SJCRH30 (cell line): Measurements from ENCODE around the gene PAX8. TPM values are rescaled to one million over a fixed set of nuclear protein-coding genes. Genes with fewer than 3 reads are reported as not detected.

Experiments used
- DNase-seq, 2 experiments: peaks; one replicate each; pipeline ENCODE4 v3.0.0-alpha.2; 2015 to 2020
- H3K27ac ChIP-seq: fragments of 250-450 bp; sonication (Bioruptor Pico); 2 replicates; pipeline ENCODE4 v1.5.1; 2020; ENCODE audit warnings: mild to moderate bottlenecking, moderate library complexity
- H3K27me3 ChIP-seq: fragments of 250-450 bp; sonication (Bioruptor Pico); 2 replicates; pipeline ENCODE4 v1.5.1; 2020; ENCODE audit warnings: mild to moderate bottlenecking, moderate library complexity
- H3K36me3 ChIP-seq: fragments of 250-450 bp; sonication (Bioruptor Pico); 2 replicates; pipeline ENCODE4 v1.5.1; 2020; ENCODE audit warnings: mild to moderate bottlenecking, moderate library complexity
- H3K4me1 ChIP-seq: fragments of 250-450 bp; sonication (Bioruptor Pico); 2 replicates; pipeline ENCODE4 v1.5.1; 2020; ENCODE audit warnings: mild to moderate bottlenecking, moderate library complexity
- H3K4me3 ChIP-seq: fragments of 250-450 bp; sonication (Bioruptor Pico); 2 replicates; pipeline ENCODE4 v1.5.1; 2020; ENCODE audit warnings: mild to moderate bottlenecking, moderate library complexity
- H3K9me3 ChIP-seq: fragments of 250-450 bp; sonication (Bioruptor Pico); replicated peaks from 2 replicates; pipeline ENCODE4 v1.5.1; 2020; ENCODE audit warnings: mild to moderate bottlenecking, moderate library complexity
- total RNA-seq: library from RNA; depleted of rRNA; stranded (reverse); fragments of >200 nt; shearing (Covaris generic); gene quantifications from 2 replicates; pipeline ENCODE4 v1.2.3, GENCODE V29; 2014

Gene PAX8
- total RNA-seq, 1 experiment from 2014 or later, result 1.3 TPM

GRCh38 chr2:113281910-113282746, 3.4 kb upstream of the PAX8 start:
- Histone ChIP-seq H3K27me3 (no peaks in the 10 kb centered on the region), H3K4me3 (no peak overlapping the region), H3K36me3 (no peaks in the 10 kb centered on the region), H3K9me3 (no peaks in the 10 kb centered on the region), H3K4me1 (peaks cover 35% of the 10 kb centered on the region), H3K27ac (peak overlapping the region; percentile 84)
- no peak for DNase-seq

DNA sequence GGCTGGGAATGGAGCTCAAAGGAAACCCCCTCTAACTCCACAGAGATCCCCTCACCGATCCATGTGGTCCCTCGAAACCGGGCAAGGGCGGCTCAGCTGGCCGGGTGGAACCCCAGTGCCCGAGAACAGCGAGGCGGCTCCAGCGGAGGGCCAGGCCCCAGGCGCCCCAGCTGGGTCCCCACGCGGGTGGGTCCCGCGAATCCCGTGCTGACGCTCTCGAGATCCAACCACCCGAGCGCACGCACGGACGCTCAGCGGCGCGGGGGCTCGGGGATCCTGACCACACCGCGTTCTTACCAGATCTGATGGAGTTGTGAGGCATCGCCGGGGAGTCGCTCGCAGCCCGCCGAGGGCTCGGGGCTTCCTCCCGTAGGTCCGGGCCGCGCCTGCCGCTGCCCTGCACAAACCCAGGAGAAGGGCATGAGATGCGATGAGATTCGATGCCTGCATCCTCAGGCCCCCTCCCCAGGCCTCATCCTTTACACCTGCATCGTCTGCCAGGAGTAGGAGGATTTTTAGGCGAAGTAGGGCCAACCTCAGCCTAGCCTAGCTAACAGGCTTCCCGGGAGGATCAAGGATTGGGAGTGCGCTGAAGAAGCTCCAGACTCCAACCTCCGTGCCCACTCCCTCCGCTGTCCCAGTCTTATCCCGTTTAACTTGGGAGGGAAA, 514 bp downstream of the PAX8 start:
- no peak for DNase-seq
- Histone ChIP-seq H3K27me3 (no peaks in the 10 kb centered on the region), H3K4me3 (no peak overlapping the region), H3K27ac (no peak overlapping the region), H3K4me1 (peaks cover 17% of the 10 kb centered on the region), H3K36me3 (no peaks in the 10 kb centered on the region), H3K9me3 (no peaks in the 10 kb centered on the region)

DNA sequence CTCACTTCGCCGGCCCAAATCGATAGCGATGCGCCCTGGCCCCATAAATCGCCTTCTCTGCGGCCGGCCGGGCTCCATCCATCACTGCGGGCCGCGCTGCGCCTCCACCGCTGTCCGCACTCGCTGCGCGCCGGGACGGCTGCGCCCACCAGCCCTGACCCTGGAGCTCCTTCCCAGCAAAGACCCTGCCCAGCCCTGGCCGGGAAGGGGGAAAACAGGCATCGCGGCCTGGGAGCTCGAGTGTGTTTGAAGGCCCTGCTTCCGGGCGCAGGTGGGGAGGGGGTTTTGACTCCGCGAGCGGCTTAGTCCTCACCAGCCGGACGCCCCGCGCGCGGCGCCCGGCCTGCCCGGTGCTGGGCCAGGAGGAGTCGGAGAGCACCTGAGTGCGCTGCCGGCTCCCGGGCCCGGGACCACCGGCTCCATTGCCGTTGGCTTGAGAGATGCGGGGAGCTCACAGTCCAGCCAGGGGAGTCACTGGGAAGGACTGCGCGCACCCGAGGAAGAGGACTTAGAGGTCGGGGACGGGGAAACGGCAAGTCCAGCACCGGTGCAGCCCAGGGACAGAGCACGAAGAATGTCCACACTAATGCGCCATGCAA, 1.1 kb downstream of the PAX8 start:
- H3K4me1 ChIP-seq, result peaks cover 11% of the 10 kb centered on the region
- no peaks in the 10 kb centered on the region for H3K9me3 ChIP-seq
- no peaks in the 10 kb centered on the region for H3K36me3 ChIP-seq
- no peak for DNase-seq
- H3K27me3 ChIP-seq, result no peaks in the 10 kb centered on the region
- no peak overlapping the region for H3K27ac ChIP-seq
- H3K4me3 ChIP-seq, result no peak overlapping the region

DNA sequence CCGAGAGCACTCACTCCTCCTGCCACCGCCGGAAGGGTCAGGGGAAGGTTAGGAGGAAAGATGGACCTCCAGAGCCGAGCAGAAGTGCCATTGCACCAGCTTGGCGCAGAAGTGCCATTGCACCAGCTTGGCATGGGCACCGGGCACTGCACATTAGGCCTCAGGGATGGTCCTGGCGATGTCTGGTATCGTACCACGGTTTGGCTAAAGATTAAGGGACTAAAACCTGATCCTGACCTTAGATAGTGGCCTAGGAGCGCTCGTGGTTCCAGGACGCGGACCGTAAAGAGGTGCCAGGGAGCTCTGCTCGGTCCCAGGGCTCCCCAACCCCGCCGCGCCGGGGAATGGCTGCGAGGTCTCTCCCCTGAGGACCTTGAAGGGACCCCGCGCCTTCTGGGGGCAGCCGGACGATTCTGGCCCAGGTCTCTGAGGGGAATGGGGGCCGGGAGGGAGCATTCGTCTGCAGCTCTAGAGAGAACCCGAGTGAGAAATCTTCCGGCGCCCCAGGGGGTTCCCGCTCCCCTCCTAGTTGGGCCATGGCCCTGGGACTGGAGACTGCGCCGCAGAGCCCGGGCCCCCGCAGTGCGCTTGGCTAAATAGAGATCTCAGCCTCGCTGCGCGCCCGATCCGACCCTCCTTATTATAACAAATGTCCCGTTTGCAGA, 1.8 kb downstream of the PAX8 start:
- H3K9me3 ChIP-seq, result no peaks in the 10 kb centered on the region
- H3K4me1 ChIP-seq, result peaks cover 4% of the 10 kb centered on the region
- no peaks in the 10 kb centered on the region for H3K27me3 ChIP-seq
- no peak overlapping the region for H3K4me3 ChIP-seq
- DNase-seq, result no peak
- no peak overlapping the region for H3K27ac ChIP-seq
- H3K36me3 ChIP-seq, result no peaks in the 10 kb centered on the region

DNA sequence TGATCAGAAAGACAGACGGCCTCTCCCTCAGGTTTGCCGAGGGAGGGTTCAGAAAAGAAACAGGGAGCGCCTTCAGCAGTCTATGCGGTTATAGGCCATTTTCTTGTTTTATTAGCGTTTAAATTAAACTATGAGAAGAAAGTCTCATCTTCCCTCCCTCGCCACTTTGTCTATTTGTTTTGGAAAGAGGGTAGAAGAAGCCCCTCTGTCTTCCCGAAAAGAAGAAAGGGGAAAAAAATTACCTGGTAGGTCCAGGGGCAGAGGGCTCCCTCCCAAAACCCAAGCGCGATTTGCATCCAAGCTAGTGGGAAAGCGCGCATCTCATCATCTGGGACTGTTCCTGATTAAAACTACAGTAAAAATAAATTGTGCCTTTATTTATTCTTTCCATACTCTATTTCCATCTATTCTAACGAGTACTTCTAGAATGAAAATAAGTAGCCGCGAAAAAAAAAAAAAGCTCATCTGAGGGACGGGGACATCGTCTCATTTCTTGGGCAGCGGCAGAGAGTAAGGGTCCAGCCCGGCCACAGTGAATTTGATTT, 2.4 kb downstream of the PAX8 start:
- H3K27me3 ChIP-seq, result no peaks in the 10 kb centered on the region
- DNase-seq, result no peak

GRCh38 chr2:113275556-113276215, 3.0 kb downstream of the PAX8 start:
- DNase-seq, result no peak
- Histone ChIP-seq H3K36me3 (no peaks in the 10 kb centered on the region), H3K27ac (no peak overlapping the region), H3K4me3 (no peak overlapping the region), H3K4me1 (no peaks in the 10 kb centered on the region), H3K9me3 (no peaks in the 10 kb centered on the region), H3K27me3 (no peaks in the 10 kb centered on the region)

More for the DNA sequence above, 2.4 kb downstream of the PAX8 start:
- no peaks in the 10 kb centered on the region for H3K9me3 ChIP-seq
- H3K4me3 ChIP-seq, result no peak overlapping the region
- H3K4me1 ChIP-seq, result no peaks in the 10 kb centered on the region
- no peaks in the 10 kb centered on the region for H3K36me3 ChIP-seq
- H3K27ac ChIP-seq, result no peak overlapping the region

DNA sequence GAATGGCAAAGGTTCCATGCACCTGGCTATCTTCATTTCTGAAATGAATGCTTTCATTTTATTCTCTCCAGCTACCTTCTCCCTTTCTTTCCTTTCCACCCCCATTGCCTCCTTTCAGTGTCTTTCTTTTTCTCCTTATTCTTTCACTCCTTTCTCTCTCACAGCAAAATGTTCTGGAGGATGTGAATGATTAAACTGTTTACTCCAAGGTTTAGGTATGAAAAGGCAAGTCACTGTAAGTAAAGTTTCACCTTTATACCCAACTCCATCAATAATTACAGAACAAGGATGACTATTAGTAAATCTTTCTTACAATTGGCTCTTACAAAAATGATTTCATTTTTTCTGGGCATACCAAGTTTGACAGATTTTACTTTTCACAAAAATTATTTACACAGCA, 4.3 kb downstream of the PAX8 start:
- no peaks in the 10 kb centered on the region for H3K9me3 ChIP-seq
- no peak overlapping the region for H3K27ac ChIP-seq
- H3K36me3 ChIP-seq, result no peaks in the 10 kb centered on the region
- no peaks in the 10 kb centered on the region for H3K4me1 ChIP-seq
- no peaks in the 10 kb centered on the region for H3K27me3 ChIP-seq
- no peak overlapping the region for H3K4me3 ChIP-seq
- DNase-seq, result no peak

- no peak for DNase-seq
- no peak overlapping the region for H3K27ac ChIP-seq
- H3K27me3 ChIP-seq, result no peaks in the 10 kb centered on the region
- H3K36me3 ChIP-seq, result no peaks in the 10 kb centered on the region
- no peak overlapping the region for H3K4me3 ChIP-seq
- no peaks in the 10 kb centered on the region for H3K4me1 ChIP-seq
- no peaks in the 10 kb centered on the region for H3K9me3 ChIP-seq
Measured at GRCh38 chr2:113273981-113274380, 4.7 kb downstream of the PAX8 start.

- H3K27me3 ChIP-seq, result no peaks in the 10 kb centered on the region
- no peaks in the 10 kb centered on the region for H3K36me3 ChIP-seq
- 0 out of 2 replicates have a peak, but pooled peaks cover 4% of the 10 kb centered on the region for H3K4me1 ChIP-seq
- H3K4me3 ChIP-seq, result 0 out of 2 replicates have a peak overlapping the region, but pooled peaks have one; percentile 8
- peak; percentile 56 to 68 for DNase-seq
- H3K27ac ChIP-seq, result no peak overlapping the region
- no peaks in the 10 kb centered on the region for H3K9me3 ChIP-seq
Measured at GRCh38 chr2:113273027-113273551, 5.6 kb downstream of the PAX8 start.

- H3K4me3 ChIP-seq, result no peak overlapping the region
- no peaks in the 10 kb centered on the region for H3K27me3 ChIP-seq
- H3K36me3 ChIP-seq, result no peaks in the 10 kb centered on the region
- H3K9me3 ChIP-seq, result no peaks in the 10 kb centered on the region
- H3K4me1 ChIP-seq, result 0 out of 2 replicates have a peak, but pooled peaks cover 6% of the 10 kb centered on the region
- no peak overlapping the region for H3K27ac ChIP-seq
- no peak for DNase-seq
Measured at GRCh38 chr2:113272477-113272876, 6.2 kb downstream of the PAX8 start.

- H3K27me3 ChIP-seq, result no peaks in the 10 kb centered on the region
- no peaks in the 10 kb centered on the region for H3K9me3 ChIP-seq
- no peaks in the 10 kb centered on the region for H3K36me3 ChIP-seq
- no peak overlapping the region for H3K4me3 ChIP-seq
- no peak overlapping the region for H3K27ac ChIP-seq
- DNase-seq, result peak in 1 of 2 experiments; percentile 33
- peaks cover 6% of the 10 kb centered on the region; the same call in 1 of the 2 replicates for H3K4me1 ChIP-seq
Measured at GRCh38 chr2:113268621-113269360, 9.9 kb downstream of the PAX8 start.

- DNase-seq, result no peak
- Histone ChIP-seq H3K27ac (no peak overlapping the region), H3K27me3 (no peaks in the 10 kb centered on the region), H3K36me3 (no peaks in the 10 kb centered on the region), H3K9me3 (no peaks in the 10 kb centered on the region), H3K4me1 (peaks cover 12% of the 10 kb centered on the region), H3K4me3 (no peak overlapping the region)
Measured at GRCh38 chr2:113266431-113266830, 12.3 kb downstream of the PAX8 start.

DNA sequence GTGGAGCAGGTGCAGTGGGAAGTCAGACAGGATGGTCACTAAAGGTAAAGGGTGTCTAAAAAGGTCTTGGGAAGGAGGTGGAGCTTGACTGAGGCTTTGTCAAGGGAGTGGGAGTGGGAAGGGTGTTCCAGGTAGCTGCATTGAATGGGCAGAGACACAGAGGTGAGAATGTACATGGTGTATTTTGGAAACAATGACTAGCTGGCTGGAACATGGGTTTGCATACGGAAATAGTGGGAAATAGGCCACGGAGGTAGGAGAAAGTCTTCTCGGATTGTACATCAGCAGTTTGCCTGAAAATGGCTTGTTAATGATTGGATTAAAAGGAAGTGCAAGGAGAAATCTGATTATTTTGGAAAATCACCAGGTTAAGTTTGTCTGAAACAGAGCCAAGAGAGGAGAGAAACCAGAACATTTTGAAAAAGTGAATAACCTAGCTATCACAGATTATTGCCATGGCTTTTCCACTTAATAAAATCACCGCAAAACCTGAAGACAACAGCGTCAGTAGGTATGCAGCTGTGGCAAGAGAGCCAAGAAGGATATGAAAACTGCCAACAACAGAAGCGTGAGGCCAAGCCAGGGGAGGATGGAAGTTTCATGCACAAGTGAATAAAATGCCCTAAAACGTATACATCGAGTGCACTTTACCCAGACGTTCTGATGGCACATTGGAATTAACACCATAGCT, 13.9 kb downstream of the PAX8 start:
- H3K4me3 ChIP-seq, result no peak overlapping the region
- DNase-seq, result no peak
- H3K36me3 ChIP-seq, result no peaks in the 10 kb centered on the region
- H3K27ac ChIP-seq, result no peak overlapping the region
- no peaks in the 10 kb centered on the region for H3K27me3 ChIP-seq
- no peaks in the 10 kb centered on the region for H3K9me3 ChIP-seq
- peaks cover 28% of the 10 kb centered on the region for H3K4me1 ChIP-seq
